ENCODE measurements around the gene THEMIS. TPM values are rescaled to one million over a fixed set of nuclear protein-coding genes. Genes with fewer than 3 reads are reported as not detected.

THEMIS gene
- total and polyA plus RNA-seq, 2 experiments from 2014 or later: not detected

DNA sequence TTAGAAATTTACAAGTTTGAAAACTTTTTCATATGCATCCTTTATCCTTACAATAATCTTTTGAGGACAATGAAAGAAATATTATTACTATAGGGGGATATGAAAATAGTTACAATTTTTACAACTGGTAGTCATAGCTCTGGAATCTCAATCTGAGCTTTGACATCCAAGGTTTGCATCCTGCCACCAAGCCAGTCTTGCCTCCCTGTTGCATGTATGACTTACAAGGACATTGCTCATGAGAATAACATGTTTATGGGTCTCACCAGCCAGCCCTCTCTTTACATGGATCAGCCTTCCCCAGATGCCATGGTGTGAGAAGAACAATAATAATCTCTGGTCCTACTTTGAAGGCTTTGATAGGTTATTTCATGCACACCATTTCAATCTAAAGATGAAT is 67.5 kb downstream of the THEMIS start:
- Histone ChIP-seq H3K27ac (ENCODE audit: low read depth) (no peak overlapping the region), H3K36me3 (ENCODE audit: insufficient read depth) (no peaks in the 10 kb centered on the region), H3K9me2 (ENCODE audit: insufficient read depth) (no peaks in the 10 kb centered on the region), H3F3A (replicated peaks; ENCODE audit: low read depth) (no peaks in the 10 kb centered on the region), H3K4me3 (no peak overlapping the region), H3K4me2 (no peak overlapping the region), H4K20me1 (replicated peaks; ENCODE audit: insufficient read depth) (no peaks in the 10 kb centered on the region), H3K27me3 (ENCODE audit: insufficient read depth) (no peaks in the 10 kb centered on the region), H3K4me1 (ENCODE audit: insufficient read depth) (no peaks in the 10 kb centered on the region), H3K79me2 (replicated peaks; ENCODE audit: insufficient read depth) (no peaks in the 10 kb centered on the region), H2AFZ (no peak overlapping the region)
- TF ChIP-seq EZH2phosphoT487 (IDR thresholded peaks at IDR 0.05; ENCODE audit: unreplicated experiment) (no peak), STAT1 (IDR thresholded peaks at IDR 0.05; ENCODE audit: unreplicated experiment) (no peak), ZNF331 (CRISPR knock-in tag; IDR thresholded peaks at IDR 0.05; ENCODE audit: low read depth) (no peak), NANOG (IDR thresholded peaks at IDR 0.05; ENCODE audit: borderline replicate concordance) (no peak), ETS1 (IDR thresholded peaks at IDR 0.05) (no peak)
- Mint-ChIP-seq H3K36me3 (ENCODE audit: low read depth) (no peaks in the 10 kb centered on the region), H3K4me1 (peaks cover 7% of the 10 kb centered on the region; the same call in 2 of the 3 replicates), H3K9me3 (no peaks in the 10 kb centered on the region), H3K4me3 (no peak overlapping the region), H3K27me3 (ENCODE audit: insufficient read depth, low read depth, poor library complexity) (no peaks in the 10 kb centered on the region), H3K27ac (no peak overlapping the region)
- no peak for ATAC-seq
- no peak for DNase-seq (ENCODE audit: low spot score)

GRCh38 chr6:127832381-127832780 is 68.5 kb downstream of the THEMIS start:
- H3K4me1 Mint-ChIP-seq: peaks cover 7% of the 10 kb centered on the region; the same call in 2 of the 3 replicates
- H3K4me3 Mint-ChIP-seq: no peak overlapping the region
- DNase-seq (ENCODE audit: low spot score) (no peak), ATAC-seq (no peak)
- H3K36me3 Mint-ChIP-seq (ENCODE audit: low read depth): no peaks in the 10 kb centered on the region
- no peak overlapping the region for H3K4me2 ChIP-seq
- H3K79me2 ChIP-seq (replicated peaks; ENCODE audit: insufficient read depth): no peaks in the 10 kb centered on the region
- no peaks in the 10 kb centered on the region for H3K9me2 ChIP-seq (ENCODE audit: insufficient read depth)
- no peaks in the 10 kb centered on the region for H3F3A ChIP-seq (replicated peaks; ENCODE audit: low read depth)
- no peaks in the 10 kb centered on the region for H3K27me3 ChIP-seq (ENCODE audit: insufficient read depth)
- H3K27me3 Mint-ChIP-seq (ENCODE audit: insufficient read depth, low read depth, poor library complexity): no peaks in the 10 kb centered on the region
- no peaks in the 10 kb centered on the region for H4K20me1 ChIP-seq (replicated peaks; ENCODE audit: insufficient read depth)
- H3K27ac ChIP-seq (ENCODE audit: low read depth): no peak overlapping the region
- no peaks in the 10 kb centered on the region for H3K9me3 Mint-ChIP-seq
- H3K27ac Mint-ChIP-seq: no peak overlapping the region
- H3K4me1 ChIP-seq (ENCODE audit: insufficient read depth): no peaks in the 10 kb centered on the region
- no peak overlapping the region for H2AFZ ChIP-seq
- no peak overlapping the region for H3K4me3 ChIP-seq
- no peaks in the 10 kb centered on the region for H3K36me3 ChIP-seq (ENCODE audit: insufficient read depth)
- TF ChIP-seq REST (IDR thresholded peaks at IDR 0.05; ENCODE audit: unreplicated experiment) (no peak), JUNB (IDR thresholded peaks at IDR 0.05; ENCODE audit: unreplicated experiment) (no peak), CTCF (conservative IDR thresholded peaks at IDR 0.05; ENCODE audit: low read depth in 2 of 2) (no peak), EZH2 (IDR thresholded peaks at IDR 0.05; ENCODE audit: low read depth, unreplicated experiment) (no peak), ZNF462 (CRISPR knock-in tag; IDR thresholded peaks at IDR 0.05) (no peak)
